Neuron (in vitro differentiated cells): ENCODE results near the gene CDC40.
"Not testable (repeated sequence)": the region's sequence is repeated elsewhere in the genome, so short reads cannot be mapped to it uniquely, and the experiment has no call there.

Experiments used
- H2AFZ ChIP-seq: one replicate; pipeline ENCODE4 v1.6.1; 2013; ENCODE audit warnings: low read depth, mild to moderate bottlenecking, inconsistent platforms, low read length, moderate library complexity
- H3K27me3 ChIP-seq: one replicate; pipeline ENCODE4 v1.6.1; 2013; ENCODE audit warnings: low read length; ENCODE audit not compliant: insufficient read depth
- H3K36me3 ChIP-seq: one replicate; pipeline ENCODE4 v1.6.1; 2013; ENCODE audit warnings: low read length; ENCODE audit not compliant: insufficient read depth
- H3K4me1 ChIP-seq: one replicate; pipeline ENCODE4 v1.6.1; 2013; ENCODE audit warnings: low read length; ENCODE audit not compliant: insufficient read depth
- H3K4me3 ChIP-seq: 2 replicates; pipeline ENCODE4 v1.5.1; 2013; ENCODE audit warnings: mild to moderate bottlenecking, low read length, moderate library complexity
- H3K9me3 ChIP-seq: one replicate; pipeline ENCODE4 v1.6.1; 2013; ENCODE audit warnings: low read length

CDC40 gene

DNA sequence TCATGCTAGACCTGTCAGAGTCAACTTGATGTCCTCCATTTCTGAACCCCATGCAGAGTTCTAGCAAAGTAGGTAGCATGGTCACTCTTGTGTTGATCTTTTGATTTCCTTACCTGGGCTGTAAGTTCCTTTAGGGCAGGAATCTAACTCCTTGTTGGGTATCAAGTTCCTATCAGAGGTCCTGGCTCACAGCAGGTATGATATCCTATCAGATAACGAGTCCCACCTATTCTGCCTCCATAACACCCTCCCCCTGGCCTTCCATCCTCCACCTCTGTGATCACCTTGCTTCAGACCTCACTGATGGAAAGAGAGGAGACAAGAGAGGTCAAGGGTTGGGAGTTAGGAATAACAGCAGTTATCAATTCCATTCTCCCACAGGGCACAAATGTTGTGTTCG lies 76.1 kb downstream of the CDC40 start:
- H3K27me3 ChIP-seq: no peaks in the 10 kb centered on the region
- no peak overlapping the region for H3K4me3 ChIP-seq
- no peaks in the 10 kb centered on the region for H3K4me1 ChIP-seq
- H2AFZ ChIP-seq: no peak overlapping the region
- no peaks in the 10 kb centered on the region for H3K9me3 ChIP-seq
- no peaks in the 10 kb centered on the region for H3K36me3 ChIP-seq

DNA sequence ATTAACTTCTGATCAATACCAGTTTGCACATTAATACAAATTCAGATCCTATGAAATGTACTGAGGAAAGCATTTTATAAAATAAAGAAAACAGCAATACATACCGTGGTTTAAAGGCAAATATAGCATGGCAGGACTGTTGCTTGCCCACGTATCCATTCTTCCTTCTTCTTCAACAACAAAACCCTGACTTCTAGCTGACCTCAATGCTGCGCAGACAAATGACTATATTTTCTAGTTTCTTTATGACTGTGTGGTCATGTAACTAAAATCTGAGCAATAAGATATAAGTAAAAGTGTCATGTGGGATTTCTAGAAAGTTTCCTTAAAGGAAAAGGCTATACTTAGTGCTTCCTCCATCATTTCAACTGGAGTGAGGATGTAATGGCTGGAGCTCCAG lies 85.0 kb downstream of the CDC40 start:
- H3K4me1 ChIP-seq: peaks cover 8% of the 10 kb centered on the region
- H3K27me3 ChIP-seq: no peaks in the 10 kb centered on the region
- H2AFZ ChIP-seq: no peak overlapping the region
- no peaks in the 10 kb centered on the region for H3K36me3 ChIP-seq
- H3K4me3 ChIP-seq: no peak overlapping the region
- H3K9me3 ChIP-seq: no peaks in the 10 kb centered on the region

DNA sequence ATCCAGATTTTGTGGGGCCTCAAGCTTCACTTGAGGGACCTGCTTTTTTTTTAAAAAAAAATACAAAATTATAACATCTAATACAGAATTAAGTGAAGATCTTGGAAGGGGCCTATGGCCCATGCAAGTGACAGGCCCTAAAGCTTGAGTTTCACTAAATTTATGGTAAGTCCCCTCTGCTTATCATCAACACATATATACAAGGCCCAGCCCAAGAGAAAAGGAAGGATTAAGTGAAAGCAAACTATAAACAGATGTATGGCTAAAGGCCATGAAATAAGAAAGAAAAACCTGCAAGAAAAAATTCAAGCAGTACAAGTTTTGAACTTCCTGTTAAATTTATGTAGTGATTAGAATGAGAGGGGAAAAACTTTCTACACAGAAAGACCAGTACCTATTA lies 86.8 kb downstream of the CDC40 start:
- H3K4me1 ChIP-seq: peaks cover 10% of the 10 kb centered on the region

DNA sequence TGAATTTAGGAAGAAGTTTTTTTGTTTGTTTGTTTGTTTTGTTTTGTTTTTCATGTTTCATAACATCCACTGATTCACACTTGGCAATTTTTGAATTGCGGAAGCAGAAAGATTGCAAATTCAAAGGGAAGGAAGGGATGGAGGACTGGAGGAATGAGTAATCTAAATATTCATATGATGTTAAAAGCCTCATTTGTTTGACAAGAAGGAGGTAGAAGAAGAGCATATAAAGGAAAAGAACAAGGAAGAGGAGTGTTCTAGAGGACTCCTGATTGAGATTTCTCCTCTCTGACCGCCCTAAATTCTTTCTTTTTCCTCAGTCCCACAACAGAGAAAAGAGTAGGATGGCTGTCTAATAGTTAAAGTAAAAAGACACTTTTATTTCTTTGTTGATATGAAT lies 89.4 kb downstream of the CDC40 start:
- peak overlapping the region; percentile 35 for H2AFZ ChIP-seq
- H3K4me1 ChIP-seq: peaks cover 10% of the 10 kb centered on the region
- no peaks in the 10 kb centered on the region for H3K27me3 ChIP-seq
- H3K4me3 ChIP-seq: no peak overlapping the region
- no peaks in the 10 kb centered on the region for H3K9me3 ChIP-seq
- H3K36me3 ChIP-seq: no peaks in the 10 kb centered on the region

More for the DNA sequence above, 86.8 kb downstream of the CDC40 start:
- Histone ChIP-seq H3K27me3 (no peaks in the 10 kb centered on the region), H3K36me3 (no peaks in the 10 kb centered on the region), H2AFZ (no peak overlapping the region), H3K9me3 (no peaks in the 10 kb centered on the region), H3K4me3 (no peak overlapping the region)

DNA sequence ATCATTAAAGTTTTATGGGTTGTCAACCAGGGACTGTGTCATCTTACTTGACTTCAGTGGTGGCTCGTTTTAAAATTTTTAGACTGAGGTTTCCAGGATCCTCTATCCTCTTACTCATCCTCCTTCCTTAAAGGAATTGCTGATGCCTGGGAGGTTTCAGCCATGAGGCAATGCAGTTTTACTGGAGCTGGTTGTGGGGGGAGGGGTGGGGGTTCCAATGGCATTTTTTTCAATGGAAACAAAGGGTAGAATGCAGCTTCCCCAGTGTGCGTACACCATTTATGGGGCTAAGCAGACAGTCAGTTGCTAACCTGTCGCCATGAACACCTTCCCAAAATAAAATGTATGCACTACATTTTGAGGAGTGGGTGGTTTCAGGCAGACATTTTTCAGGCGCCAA lies 89.9 kb downstream of the CDC40 start:
- Histone ChIP-seq H2AFZ (peak overlapping the region; percentile 35), H3K4me3 (no peak overlapping the region), H3K9me3 (no peaks in the 10 kb centered on the region), H3K27me3 (no peaks in the 10 kb centered on the region), H3K4me1 (peaks cover 10% of the 10 kb centered on the region), H3K36me3 (no peaks in the 10 kb centered on the region)

DNA sequence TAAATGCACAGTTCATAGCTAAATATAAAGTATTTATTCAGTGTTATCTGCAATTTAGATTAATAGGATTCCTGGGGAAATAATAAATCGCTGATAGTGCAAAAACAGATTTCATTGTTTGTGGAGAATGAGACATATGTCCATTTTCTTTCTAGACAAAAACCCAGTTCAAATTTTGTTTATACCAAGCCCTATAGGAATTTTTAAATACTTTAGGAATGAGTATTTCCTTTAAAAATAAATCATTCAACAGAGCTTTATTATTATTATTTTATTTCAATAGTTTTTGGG lies 91.5 kb downstream of the CDC40 start:
- no peaks in the 10 kb centered on the region for H3K36me3 ChIP-seq
- H3K27me3 ChIP-seq: no peaks in the 10 kb centered on the region
- peaks cover 11% of the 10 kb centered on the region for H3K4me1 ChIP-seq
- H2AFZ ChIP-seq: no peak overlapping the region
- no peak overlapping the region for H3K4me3 ChIP-seq
- H3K9me3 ChIP-seq: no peaks in the 10 kb centered on the region

DNA sequence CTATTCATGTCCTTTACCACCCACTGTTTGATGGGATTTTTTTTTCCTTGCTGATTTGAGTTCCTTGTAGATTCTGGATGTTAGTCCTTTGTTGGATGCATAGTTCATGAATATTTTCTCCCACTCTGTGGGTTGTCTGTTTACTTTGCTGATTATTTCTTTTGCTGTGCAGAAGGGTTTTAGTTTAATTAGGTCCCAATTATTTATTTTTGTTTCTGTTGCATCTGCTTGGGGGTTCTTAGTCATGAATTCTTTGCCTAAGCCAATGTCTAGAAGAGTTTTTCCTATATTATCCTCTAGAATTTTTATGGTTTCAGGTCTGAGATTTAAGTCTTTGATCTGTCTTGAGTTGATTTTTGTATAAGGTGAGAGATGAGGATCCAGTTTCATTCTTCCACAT lies 92.6 kb downstream of the CDC40 start:
- H3K9me3 ChIP-seq, H3K36me3 ChIP-seq, H2AFZ ChIP-seq, H3K27me3 ChIP-seq, H3K4me3 ChIP-seq: not testable (repeated sequence)
- H3K4me1 ChIP-seq: peaks cover 18% of the 10 kb centered on the region

DNA sequence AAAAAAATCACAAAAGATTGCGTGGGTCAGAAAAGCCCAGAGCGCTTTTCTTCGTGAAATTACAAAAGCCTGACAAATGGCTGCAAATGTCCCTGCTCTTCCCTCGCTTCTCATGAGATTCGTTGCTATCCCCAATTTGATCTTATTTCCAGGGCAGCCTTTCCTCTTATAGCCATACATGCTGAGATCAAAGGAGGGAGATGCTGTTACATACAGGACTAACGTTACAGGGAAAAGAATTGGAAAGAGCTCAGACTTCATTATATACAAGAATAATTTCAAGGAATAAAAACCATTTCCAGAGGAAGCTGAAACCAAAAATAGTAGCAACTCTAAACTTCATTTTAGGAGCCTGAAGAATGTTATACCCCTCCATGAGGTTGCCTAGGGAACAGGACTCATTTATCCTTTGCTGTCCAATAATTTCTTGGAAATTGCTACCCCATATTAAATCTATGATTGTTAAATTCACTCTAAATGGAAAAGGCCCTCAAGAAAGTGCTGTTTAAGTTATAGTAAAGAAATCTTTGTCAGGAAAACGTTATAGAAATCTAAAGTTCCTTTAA lies 97.0 kb downstream of the CDC40 start:
- Histone ChIP-seq H2AFZ (no peak overlapping the region), H3K4me1 (peaks cover 8% of the 10 kb centered on the region), H3K27me3 (no peaks in the 10 kb centered on the region), H3K4me3 (no peak overlapping the region), H3K36me3 (no peaks in the 10 kb centered on the region), H3K9me3 (peaks cover 3% of the 10 kb centered on the region)
